Ishikawa (cell line): ENCODE measurements around the gene DMD.

ENCODE experiments used
- EP300 ChIP-seq: IDR thresholded peaks from 2 replicates; pipeline ENCODE4 v1.6.1; 2012; ENCODE audit warnings: borderline replicate concordance
- FOXM1 ChIP-seq: IDR thresholded peaks from 2 replicates; pipeline ENCODE4 v1.6.1; 2012; ENCODE audit warnings: low read depth, borderline replicate concordance
- TF ChIP-seq, protein P1 (sequence below): IDR thresholded peaks from 2 replicates; pipeline ENCODE4 v1.6.1; 2012; ENCODE audit warnings: low read depth, mild to moderate bottlenecking
- TF ChIP-seq, protein P2 (sequence below): IDR thresholded peaks from 2 replicates; pipeline ENCODE4 v1.6.1; 2012

- TF ChIP-seq, protein P1, sequence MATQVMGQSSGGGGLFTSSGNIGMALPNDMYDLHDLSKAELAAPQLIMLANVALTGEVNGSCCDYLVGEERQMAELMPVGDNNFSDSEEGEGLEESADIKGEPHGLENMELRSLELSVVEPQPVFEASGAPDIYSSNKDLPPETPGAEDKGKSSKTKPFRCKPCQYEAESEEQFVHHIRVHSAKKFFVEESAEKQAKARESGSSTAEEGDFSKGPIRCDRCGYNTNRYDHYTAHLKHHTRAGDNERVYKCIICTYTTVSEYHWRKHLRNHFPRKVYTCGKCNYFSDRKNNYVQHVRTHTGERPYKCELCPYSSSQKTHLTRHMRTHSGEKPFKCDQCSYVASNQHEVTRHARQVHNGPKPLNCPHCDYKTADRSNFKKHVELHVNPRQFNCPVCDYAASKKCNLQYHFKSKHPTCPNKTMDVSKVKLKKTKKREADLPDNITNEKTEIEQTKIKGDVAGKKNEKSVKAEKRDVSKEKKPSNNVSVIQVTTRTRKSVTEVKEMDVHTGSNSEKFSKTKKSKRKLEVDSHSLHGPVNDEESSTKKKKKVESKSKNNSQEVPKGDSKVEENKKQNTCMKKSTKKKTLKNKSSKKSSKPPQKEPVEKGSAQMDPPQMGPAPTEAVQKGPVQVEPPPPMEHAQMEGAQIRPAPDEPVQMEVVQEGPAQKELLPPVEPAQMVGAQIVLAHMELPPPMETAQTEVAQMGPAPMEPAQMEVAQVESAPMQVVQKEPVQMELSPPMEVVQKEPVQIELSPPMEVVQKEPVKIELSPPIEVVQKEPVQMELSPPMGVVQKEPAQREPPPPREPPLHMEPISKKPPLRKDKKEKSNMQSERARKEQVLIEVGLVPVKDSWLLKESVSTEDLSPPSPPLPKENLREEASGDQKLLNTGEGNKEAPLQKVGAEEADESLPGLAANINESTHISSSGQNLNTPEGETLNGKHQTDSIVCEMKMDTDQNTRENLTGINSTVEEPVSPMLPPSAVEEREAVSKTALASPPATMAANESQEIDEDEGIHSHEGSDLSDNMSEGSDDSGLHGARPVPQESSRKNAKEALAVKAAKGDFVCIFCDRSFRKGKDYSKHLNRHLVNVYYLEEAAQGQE, result no peak
- no peak for TF ChIP-seq FOXM1
- no peak for TF ChIP-seq EP300
- TF ChIP-seq, protein P2, sequence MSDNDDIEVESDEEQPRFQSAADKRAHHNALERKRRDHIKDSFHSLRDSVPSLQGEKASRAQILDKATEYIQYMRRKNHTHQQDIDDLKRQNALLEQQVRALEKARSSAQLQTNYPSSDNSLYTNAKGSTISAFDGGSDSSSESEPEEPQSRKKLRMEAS, result no peak
Measured at GRCh38 chrX:31527455-31528126, 1683.8 kb downstream of the DMD start.
